ENCODE data around the gene GLMP.

DNA sequence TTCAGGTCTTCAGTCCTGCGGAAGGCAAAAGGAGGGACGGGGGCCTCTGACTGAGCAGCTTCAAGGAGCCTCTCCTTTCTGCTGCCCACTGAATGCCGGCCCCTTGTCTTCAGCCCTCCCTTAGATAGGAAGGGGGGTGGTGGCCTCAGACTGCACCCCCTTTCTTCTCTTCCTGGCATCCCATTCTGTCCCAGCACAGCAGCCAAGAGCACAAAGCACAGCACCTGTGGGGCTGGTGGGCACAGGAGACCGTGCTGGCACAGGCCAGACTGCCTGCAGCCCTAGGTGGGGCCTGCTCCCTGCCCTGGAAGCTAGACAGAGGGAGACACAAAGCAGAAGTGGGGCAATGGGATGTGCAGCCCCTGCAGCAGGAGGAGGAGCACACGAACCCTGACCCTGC lies 45.9 kb downstream of the GLMP start:
- TF ChIP-seq, protein P1, sequence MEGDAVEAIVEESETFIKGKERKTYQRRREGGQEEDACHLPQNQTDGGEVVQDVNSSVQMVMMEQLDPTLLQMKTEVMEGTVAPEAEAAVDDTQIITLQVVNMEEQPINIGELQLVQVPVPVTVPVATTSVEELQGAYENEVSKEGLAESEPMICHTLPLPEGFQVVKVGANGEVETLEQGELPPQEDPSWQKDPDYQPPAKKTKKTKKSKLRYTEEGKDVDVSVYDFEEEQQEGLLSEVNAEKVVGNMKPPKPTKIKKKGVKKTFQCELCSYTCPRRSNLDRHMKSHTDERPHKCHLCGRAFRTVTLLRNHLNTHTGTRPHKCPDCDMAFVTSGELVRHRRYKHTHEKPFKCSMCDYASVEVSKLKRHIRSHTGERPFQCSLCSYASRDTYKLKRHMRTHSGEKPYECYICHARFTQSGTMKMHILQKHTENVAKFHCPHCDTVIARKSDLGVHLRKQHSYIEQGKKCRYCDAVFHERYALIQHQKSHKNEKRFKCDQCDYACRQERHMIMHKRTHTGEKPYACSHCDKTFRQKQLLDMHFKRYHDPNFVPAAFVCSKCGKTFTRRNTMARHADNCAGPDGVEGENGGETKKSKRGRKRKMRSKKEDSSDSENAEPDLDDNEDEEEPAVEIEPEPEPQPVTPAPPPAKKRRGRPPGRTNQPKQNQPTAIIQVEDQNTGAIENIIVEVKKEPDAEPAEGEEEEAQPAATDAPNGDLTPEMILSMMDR (IDR thresholded peaks at IDR 0.05 in 4 of 5, conservative IDR thresholded peaks at IDR 0.05 in 1 of 5) = no peak
- TF ChIP-seq POLR2A (IDR thresholded peaks at IDR 0.05) = no peak
